Measurements from ENCODE around the gene POU5F2.

Gene POU5F2

GRCh38 chr5:93748875-93749397 is 7.5 kb upstream of the POU5F2 start:
- no peaks in the 10 kb centered on the region for H3K4me1 ChIP-seq (ENCODE audit: control insufficient read depth, insufficient read depth, low read length)
- H3K9me3 ChIP-seq (ENCODE audit: control insufficient read depth, low read length) = no peaks in the 10 kb centered on the region
- H3K4me3 ChIP-seq (ENCODE audit: insufficient read depth, low read depth, low read length) = no peak overlapping the region
- no peaks in the 10 kb centered on the region for H3K36me3 ChIP-seq (ENCODE audit: control insufficient read depth, insufficient read depth, low read length)
- WGBS, 2 experiments = 96 to 100% methylated on average over 1 of the region's 1 CpG
- no peak overlapping the region for H3K27ac ChIP-seq (ENCODE audit: insufficient read depth, low read depth, low read length, poor library complexity, severe bottlenecking)
- H3K27me3 ChIP-seq (ENCODE audit: control insufficient read depth, insufficient read depth, low read length, poor library complexity, severe bottlenecking) = no peaks in the 10 kb centered on the region

DNA sequence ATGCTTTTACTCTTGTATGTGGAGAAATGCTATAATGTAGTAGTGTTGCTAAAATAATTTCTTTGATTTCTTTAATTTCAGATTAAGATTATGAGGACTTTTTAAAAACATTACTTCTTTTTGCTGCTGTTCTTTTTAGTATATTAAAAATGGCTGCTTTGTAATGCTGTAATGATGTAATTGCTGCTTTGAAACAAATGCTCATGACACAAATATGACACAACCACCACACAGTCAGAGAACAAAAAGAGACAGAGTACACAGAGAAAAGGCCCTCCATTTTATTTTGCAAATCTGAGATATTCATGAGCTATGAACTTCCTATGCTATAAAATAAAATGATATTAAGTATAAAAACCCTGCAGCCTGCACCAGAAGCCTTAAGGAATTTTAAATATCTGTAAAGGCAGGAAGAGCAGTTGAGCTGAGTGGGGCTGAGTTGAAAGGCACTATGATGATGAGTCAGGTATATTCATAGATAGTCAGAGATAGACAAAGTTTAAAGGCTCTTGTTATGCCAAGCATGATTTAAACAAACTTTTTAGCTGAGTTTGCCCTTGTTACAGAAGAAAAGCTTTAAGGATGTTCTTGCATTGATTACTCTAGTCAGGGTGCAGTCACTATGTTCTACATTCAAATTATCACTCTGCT is 5.1 kb upstream of the POU5F2 start:
- Histone ChIP-seq H3K36me3 (ENCODE audit: control insufficient read depth, insufficient read depth, low read length) (no peaks in the 10 kb centered on the region), H3K4me1 (ENCODE audit: control insufficient read depth, insufficient read depth, low read length) (no peaks in the 10 kb centered on the region), H3K9me3 (ENCODE audit: control insufficient read depth, low read length) (no peaks in the 10 kb centered on the region), H3K27ac (ENCODE audit: insufficient read depth, low read depth, low read length, poor library complexity, severe bottlenecking) (no peak overlapping the region), H3K27me3 (ENCODE audit: control insufficient read depth, insufficient read depth, low read length, poor library complexity, severe bottlenecking) (no peaks in the 10 kb centered on the region), H3K4me3 (ENCODE audit: insufficient read depth, low read depth, low read length) (no peak overlapping the region)

- no peak overlapping the region for H3K4me3 ChIP-seq (ENCODE audit: insufficient read depth, low read depth, low read length)
- WGBS, 2 experiments = 94% methylated on average over 2 of the region's 2 CpGs; no CpG with 5 or more reads in 1 of the 2 experiments
- H3K27me3 ChIP-seq (ENCODE audit: control insufficient read depth, insufficient read depth, low read length, poor library complexity, severe bottlenecking) = no peaks in the 10 kb centered on the region
Observed at GRCh38 chr5:93736284-93736683, 5.1 kb downstream of the POU5F2 start.

GRCh38 chr5:93735378-93735777 is 6.0 kb downstream of the POU5F2 start:
- H3K27ac ChIP-seq (ENCODE audit: insufficient read depth, low read depth, low read length, poor library complexity, severe bottlenecking) = no peak overlapping the region
- no peaks in the 10 kb centered on the region for H3K9me3 ChIP-seq (ENCODE audit: control insufficient read depth, low read length)
- 97 to 100% methylated on average over 1 of the region's 1 CpG for WGBS, 2 experiments
- no peaks in the 10 kb centered on the region for H3K36me3 ChIP-seq (ENCODE audit: control insufficient read depth, insufficient read depth, low read length)
- H3K4me3 ChIP-seq (ENCODE audit: insufficient read depth, low read depth, low read length) = no peak overlapping the region
- peaks cover 5% of the 10 kb centered on the region for H3K4me1 ChIP-seq (ENCODE audit: control insufficient read depth, insufficient read depth, low read length)
- H3K27me3 ChIP-seq (ENCODE audit: control insufficient read depth, insufficient read depth, low read length, poor library complexity, severe bottlenecking) = no peaks in the 10 kb centered on the region

More at GRCh38 chr5:93736284-93736683, 5.1 kb downstream of the POU5F2 start:
- no peaks in the 10 kb centered on the region for H3K9me3 ChIP-seq (ENCODE audit: control insufficient read depth, low read length)
- peaks cover 5% of the 10 kb centered on the region for H3K4me1 ChIP-seq (ENCODE audit: control insufficient read depth, insufficient read depth, low read length)
- H3K36me3 ChIP-seq (ENCODE audit: control insufficient read depth, insufficient read depth, low read length) = no peaks in the 10 kb centered on the region
- no peak overlapping the region for H3K27ac ChIP-seq (ENCODE audit: insufficient read depth, low read depth, low read length, poor library complexity, severe bottlenecking)

DNA sequence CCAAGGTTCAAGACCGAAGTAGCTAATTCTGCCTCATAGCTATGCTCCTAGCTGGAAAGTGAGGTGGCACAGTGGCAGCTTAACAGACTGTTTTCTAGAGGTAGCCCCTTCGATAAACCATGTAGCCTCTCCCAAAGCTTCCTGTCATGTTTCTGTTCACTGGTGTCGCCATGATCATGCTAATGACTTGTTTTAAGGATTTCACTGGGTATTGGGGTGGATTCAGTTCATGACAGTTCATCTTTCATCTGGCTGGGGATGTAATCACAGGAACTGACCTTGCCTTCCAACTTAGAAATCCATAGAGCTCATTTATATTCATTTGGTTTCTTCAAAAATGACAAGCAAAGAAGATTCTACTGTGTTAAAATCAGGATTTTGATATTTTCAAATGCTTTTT is 9.4 kb downstream of the POU5F2 start:
- H3K4me3 ChIP-seq (ENCODE audit: insufficient read depth, low read depth, low read length) = no peak overlapping the region
- peaks cover 5% of the 10 kb centered on the region for H3K4me1 ChIP-seq (ENCODE audit: control insufficient read depth, insufficient read depth, low read length)
- 93 to 97% methylated on average over 3 of the region's 3 CpGs for WGBS, 2 experiments
- no peaks in the 10 kb centered on the region for H3K9me3 ChIP-seq (ENCODE audit: control insufficient read depth, low read length)
- no peaks in the 10 kb centered on the region for H3K36me3 ChIP-seq (ENCODE audit: control insufficient read depth, insufficient read depth, low read length)
- H3K27ac ChIP-seq (ENCODE audit: insufficient read depth, low read depth, low read length, poor library complexity, severe bottlenecking) = no peak overlapping the region
- H3K27me3 ChIP-seq (ENCODE audit: control insufficient read depth, insufficient read depth, low read length, poor library complexity, severe bottlenecking) = no peaks in the 10 kb centered on the region

- H3K36me3 ChIP-seq (ENCODE audit: control insufficient read depth, insufficient read depth, low read length) = no peaks in the 10 kb centered on the region
- H3K9me3 ChIP-seq (ENCODE audit: control insufficient read depth, low read length) = no peaks in the 10 kb centered on the region
- 100% methylated on average over 1 of the region's 1 CpG; no CpG with 5 or more reads in 1 of the 2 experiments for WGBS, 2 experiments
- H3K4me1 ChIP-seq (ENCODE audit: control insufficient read depth, insufficient read depth, low read length) = peaks cover 5% of the 10 kb centered on the region
- no peaks in the 10 kb centered on the region for H3K27me3 ChIP-seq (ENCODE audit: control insufficient read depth, insufficient read depth, low read length, poor library complexity, severe bottlenecking)
- H3K27ac ChIP-seq (ENCODE audit: insufficient read depth, low read depth, low read length, poor library complexity, severe bottlenecking) = no peak overlapping the region
- no peak overlapping the region for H3K4me3 ChIP-seq (ENCODE audit: insufficient read depth, low read depth, low read length)
Observed at GRCh38 chr5:93726595-93726994, 14.8 kb downstream of the POU5F2 start.

DNA sequence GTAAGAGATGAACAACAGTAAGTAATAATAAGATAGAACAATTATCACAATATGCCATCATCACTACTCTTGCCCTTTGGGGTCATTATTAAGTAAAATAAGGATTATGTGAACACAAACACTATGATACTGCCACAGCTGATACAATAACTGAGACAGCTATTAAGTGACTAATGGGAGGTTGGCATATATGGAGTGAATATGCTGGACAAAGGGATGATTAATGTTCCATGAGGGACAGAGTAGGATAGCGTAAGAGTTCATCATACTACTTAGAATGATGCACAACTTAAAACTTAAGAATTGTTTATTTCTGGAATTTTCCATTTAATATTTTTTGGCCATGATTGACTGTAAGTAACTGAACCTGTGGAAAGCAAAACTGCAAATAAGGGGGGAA is 16.6 kb downstream of the POU5F2 start:
- Histone ChIP-seq H3K36me3 (ENCODE audit: control insufficient read depth, insufficient read depth, low read length) (no peaks in the 10 kb centered on the region), H3K4me3 (ENCODE audit: insufficient read depth, low read depth, low read length) (no peak overlapping the region), H3K4me1 (ENCODE audit: control insufficient read depth, insufficient read depth, low read length) (peaks cover 5% of the 10 kb centered on the region), H3K9me3 (ENCODE audit: control insufficient read depth, low read length) (no peaks in the 10 kb centered on the region), H3K27ac (ENCODE audit: insufficient read depth, low read depth, low read length, poor library complexity, severe bottlenecking) (no peak overlapping the region), H3K27me3 (ENCODE audit: control insufficient read depth, insufficient read depth, low read length, poor library complexity, severe bottlenecking) (no peaks in the 10 kb centered on the region)
- 86 to 100% methylated on average over 1 of the region's 1 CpG for WGBS, 2 experiments

GRCh38 chr5:93723681-93724080 is 17.7 kb downstream of the POU5F2 start:
- Histone ChIP-seq H3K27me3 (ENCODE audit: control insufficient read depth, insufficient read depth, low read length, poor library complexity, severe bottlenecking) (no peaks in the 10 kb centered on the region), H3K36me3 (ENCODE audit: control insufficient read depth, insufficient read depth, low read length) (no peaks in the 10 kb centered on the region), H3K4me1 (ENCODE audit: control insufficient read depth, insufficient read depth, low read length) (peaks cover 5% of the 10 kb centered on the region), H3K4me3 (ENCODE audit: insufficient read depth, low read depth, low read length) (no peak overlapping the region), H3K27ac (ENCODE audit: insufficient read depth, low read depth, low read length, poor library complexity, severe bottlenecking) (no peak overlapping the region), H3K9me3 (ENCODE audit: control insufficient read depth, low read length) (no peaks in the 10 kb centered on the region)
- WGBS, 2 experiments = 93 to 100% methylated on average over 4 of the region's 4 CpGs

DNA sequence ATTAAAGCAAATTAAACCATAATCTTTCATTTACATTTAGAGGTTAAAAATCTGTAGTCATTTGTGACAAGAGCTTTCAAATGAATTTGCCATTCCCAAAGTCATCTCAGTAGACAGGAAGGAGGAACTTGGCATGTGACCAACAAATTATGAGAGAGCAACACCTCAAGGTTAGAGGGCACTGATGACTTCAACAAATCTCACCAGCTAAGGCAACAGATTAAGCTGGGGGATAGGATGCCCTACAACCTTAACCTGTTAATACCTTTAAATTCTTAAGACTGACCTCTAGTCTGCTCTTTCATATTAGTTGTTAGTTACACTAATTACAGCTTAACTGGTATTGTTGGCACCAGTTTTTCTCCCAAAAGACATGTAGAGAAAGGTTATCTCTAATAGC is 18.4 kb downstream of the POU5F2 start:
- no peaks in the 10 kb centered on the region for H3K9me3 ChIP-seq (ENCODE audit: control insufficient read depth, low read length)
- no peaks in the 10 kb centered on the region for H3K27me3 ChIP-seq (ENCODE audit: control insufficient read depth, insufficient read depth, low read length, poor library complexity, severe bottlenecking)
- peaks cover 5% of the 10 kb centered on the region for H3K4me1 ChIP-seq (ENCODE audit: control insufficient read depth, insufficient read depth, low read length)
- no peak overlapping the region for H3K27ac ChIP-seq (ENCODE audit: insufficient read depth, low read depth, low read length, poor library complexity, severe bottlenecking)
- H3K36me3 ChIP-seq (ENCODE audit: control insufficient read depth, insufficient read depth, low read length) = no peaks in the 10 kb centered on the region
- H3K4me3 ChIP-seq (ENCODE audit: insufficient read depth, low read depth, low read length) = no peak overlapping the region

GRCh38 chr5:93722588-93722987 is 18.8 kb downstream of the POU5F2 start:
- Histone ChIP-seq H3K27ac (ENCODE audit: insufficient read depth, low read depth, low read length, poor library complexity, severe bottlenecking) (no peak overlapping the region), H3K36me3 (ENCODE audit: control insufficient read depth, insufficient read depth, low read length) (no peaks in the 10 kb centered on the region), H3K4me3 (ENCODE audit: insufficient read depth, low read depth, low read length) (no peak overlapping the region), H3K27me3 (ENCODE audit: control insufficient read depth, insufficient read depth, low read length, poor library complexity, severe bottlenecking) (no peaks in the 10 kb centered on the region), H3K9me3 (ENCODE audit: control insufficient read depth, low read length) (no peaks in the 10 kb centered on the region), H3K4me1 (ENCODE audit: control insufficient read depth, insufficient read depth, low read length) (peaks cover 5% of the 10 kb centered on the region)
- WGBS, 2 experiments = 66 to 68% methylated on average over 2 of the region's 3 CpGs

Measured in ectodermal cell (in vitro differentiated cells).